Raji (cell line): ENCODE measurements around the gene RIPOR2.

Experiments
- POLR2A ChIP-seq: IDR thresholded peaks from 2 replicates; pipeline ENCODE4 v1.6.1; 2011; ENCODE audit warnings: low read depth, low read length, control low read depth; ENCODE audit not compliant: insufficient read depth

RIPOR2 gene, protein sequence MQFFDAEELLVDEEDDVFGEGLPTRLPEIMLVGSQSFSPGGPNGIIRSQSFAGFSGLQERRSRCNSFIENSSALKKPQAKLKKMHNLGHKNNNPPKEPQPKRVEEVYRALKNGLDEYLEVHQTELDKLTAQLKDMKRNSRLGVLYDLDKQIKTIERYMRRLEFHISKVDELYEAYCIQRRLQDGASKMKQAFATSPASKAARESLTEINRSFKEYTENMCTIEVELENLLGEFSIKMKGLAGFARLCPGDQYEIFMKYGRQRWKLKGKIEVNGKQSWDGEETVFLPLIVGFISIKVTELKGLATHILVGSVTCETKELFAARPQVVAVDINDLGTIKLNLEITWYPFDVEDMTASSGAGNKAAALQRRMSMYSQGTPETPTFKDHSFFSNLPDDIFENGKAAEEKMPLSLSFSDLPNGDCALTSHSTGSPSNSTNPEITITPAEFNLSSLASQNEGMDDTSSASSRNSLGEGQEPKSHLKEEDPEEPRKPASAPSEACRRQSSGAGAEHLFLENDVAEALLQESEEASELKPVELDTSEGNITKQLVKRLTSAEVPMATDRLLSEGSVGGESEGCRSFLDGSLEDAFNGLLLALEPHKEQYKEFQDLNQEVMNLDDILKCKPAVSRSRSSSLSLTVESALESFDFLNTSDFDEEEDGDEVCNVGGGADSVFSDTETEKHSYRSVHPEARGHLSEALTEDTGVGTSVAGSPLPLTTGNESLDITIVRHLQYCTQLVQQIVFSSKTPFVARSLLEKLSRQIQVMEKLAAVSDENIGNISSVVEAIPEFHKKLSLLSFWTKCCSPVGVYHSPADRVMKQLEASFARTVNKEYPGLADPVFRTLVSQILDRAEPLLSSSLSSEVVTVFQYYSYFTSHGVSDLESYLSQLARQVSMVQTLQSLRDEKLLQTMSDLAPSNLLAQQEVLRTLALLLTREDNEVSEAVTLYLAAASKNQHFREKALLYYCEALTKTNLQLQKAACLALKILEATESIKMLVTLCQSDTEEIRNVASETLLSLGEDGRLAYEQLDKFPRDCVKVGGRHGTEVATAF

DNA sequence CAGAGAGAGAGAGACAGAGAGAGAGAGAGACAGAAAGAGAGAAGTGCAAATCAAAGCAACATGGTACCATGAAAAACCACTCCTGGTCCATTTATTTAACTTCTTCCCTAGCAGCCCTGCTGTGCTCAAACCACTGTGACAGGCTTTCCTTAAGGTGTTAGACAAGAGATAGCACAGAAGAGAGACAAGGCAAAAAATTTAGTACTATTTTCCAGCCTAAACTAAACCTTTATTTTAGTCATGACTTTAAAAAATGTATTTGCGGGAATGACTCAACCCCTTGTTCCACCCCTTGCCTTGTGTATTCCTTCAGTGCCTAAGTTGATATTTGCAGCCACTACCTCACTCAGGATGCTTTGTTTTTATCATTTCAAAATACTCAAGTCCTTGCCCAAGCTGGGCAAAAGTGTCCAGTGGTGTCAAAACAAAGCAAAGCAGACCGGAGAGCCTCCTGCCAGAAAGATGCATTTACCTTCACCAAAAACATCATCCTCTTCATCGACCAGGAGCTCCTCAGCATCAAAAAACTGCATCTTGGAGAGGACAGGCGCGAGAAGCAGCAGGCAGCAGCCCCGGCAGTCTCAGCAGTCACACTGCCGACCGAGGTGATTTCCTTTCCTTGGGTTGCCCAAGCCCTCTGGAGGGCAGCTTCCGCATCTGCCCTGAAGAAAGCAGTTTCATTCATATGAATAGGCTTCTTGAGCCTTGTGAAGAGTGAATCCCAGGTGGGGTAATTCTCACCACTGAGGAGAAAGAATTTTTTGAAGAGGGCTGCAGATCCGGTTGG, at the start of gene RIPOR2:
Gene RIPOR2 (minus strand): TSS at position 595 of the 787 bp plus-strand sequence. CDS start 62 bp downstream, at position 533.
- TF ChIP-seq POLR2A, result peak; percentile 79

- TF ChIP-seq POLR2A, result no peak
These were observed 49.6 kb upstream of the RIPOR2 start for GRCh38 chr6:24985323-24985722.

DNA sequence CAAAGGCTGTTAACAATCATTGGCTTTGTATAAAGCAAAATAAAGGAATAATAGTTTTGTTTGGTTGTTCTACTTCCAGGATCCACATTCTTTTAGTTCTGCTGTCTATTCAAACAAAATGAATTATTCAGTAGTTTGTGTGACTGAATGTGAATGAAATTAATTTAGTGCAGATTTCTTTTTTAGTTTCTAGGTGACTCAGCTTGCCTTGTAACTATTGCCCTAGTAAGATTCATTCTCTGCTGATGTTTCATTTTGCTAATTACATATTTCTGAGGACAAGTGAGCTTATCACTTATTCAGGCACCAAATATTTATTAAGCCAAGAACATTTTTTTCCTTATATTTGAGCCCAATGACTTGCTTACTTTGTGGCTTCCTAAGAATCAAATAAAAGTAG, 46.5 kb upstream of the RIPOR2 start:
- TF ChIP-seq POLR2A, result no peak

- no peak for TF ChIP-seq POLR2A
These were observed 45.6 kb upstream of the RIPOR2 start for GRCh38 chr6:24981386-24981760.

DNA sequence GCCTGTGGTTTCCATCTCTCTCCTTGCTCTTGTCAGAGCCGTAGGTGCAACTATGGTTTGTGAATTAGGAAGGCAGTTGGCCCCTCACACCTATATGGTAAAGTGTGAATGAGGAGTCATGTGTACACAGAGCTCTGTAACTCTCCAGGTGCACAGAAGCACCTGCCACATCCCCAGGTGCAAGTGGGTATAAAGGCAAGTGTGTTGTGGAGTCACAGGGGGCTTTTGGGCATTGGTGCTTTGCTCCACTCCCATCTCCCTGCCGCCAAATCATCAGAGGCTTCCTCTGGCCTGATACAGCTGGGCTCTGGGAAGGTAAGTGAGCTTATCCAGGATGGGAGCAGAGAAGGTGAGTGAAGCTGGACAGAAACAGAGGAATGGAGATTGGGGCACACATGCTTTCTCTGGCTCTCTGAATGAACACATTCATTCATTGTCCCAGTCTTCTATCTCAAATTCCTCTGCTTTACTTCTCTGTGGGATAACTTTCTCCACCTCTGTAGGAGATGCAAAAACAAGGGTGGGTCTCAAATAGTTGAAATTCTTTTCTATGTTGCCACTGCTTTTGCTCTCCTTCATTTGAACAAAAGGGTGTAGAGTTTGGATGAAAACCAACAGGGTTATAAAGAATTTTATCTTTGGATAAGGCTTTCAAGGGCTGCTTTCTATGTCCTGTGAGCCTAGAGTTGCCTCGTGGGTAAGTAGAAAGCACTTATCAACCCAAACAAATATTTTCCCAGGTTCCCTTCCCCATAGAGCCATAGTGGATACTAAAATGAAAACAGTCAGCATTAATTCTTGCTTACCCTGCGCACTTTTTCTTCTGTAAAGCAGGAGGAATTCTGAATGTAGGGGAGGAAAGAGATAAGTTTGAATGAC, 45.0 kb upstream of the RIPOR2 start:
- TF ChIP-seq POLR2A, result no peak

GRCh38 chr6:24979176-24979575, 43.4 kb upstream of the RIPOR2 start:
- no peak for TF ChIP-seq POLR2A

DNA sequence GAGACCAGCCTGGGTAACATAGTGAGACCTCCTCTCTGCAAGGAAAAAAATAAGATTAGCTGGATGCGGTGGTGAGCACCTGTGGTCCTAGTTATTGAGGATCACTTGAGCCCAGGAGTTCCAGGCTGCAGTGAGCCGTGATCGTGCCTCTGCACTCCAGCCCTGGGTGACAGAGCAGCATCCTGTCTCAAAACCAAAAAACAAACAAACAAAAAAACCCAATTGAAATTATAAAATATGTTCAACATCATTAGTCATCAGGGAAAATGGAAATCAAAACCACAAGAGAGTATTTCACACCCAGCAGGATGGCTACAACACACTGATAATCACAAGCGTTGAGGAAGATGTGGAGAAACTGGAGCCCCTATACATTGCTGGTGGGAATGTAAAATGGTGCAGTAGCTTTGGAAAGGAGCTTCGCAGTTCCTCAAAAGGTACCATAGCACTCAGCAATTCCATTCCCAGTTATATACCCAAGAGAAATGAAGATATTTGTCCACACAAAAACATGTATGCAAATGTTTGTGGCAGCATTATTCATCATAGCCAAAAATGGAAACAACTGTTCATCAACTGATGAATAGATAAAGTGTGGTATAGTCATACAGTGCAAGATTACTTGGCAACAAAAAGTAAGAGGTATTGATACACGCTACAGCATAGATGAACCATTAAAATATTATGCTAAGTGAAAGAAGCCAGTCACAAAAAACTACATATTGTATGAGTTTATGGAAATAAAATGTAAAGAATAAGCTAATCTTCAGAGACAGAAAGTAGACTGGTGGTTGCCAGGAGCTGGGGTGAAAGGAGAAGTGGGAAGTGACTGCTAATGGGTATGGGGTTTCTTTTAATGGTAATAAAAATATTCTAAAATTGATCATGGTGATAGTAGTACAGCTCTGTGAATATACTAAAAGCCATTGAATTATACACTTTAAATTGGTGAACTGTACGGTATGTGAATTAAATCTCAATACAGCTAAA, 38.7 kb upstream of the RIPOR2 start:
- no peak for TF ChIP-seq POLR2A

GRCh38 chr6:24972311-24972958, 36.7 kb upstream of the RIPOR2 start:
- TF ChIP-seq POLR2A, result no peak

DNA sequence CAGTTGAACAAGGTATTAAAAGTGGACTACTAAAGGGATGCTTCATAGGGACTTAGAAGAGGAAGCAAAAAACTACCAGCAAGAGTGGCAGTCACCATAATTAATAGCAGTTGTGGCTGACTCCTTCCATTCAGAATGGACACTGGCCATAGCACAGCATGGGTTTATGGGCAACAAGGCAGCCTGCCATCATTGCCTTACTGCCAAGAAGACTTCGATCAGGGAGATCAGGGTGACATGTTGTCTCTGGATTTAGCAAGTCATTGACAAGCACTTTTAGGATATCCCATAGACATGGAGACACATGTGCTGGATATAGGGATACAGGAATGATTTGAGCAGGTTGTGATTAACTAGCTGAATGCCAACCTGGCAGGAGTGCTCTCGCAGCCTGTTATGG, 35.3 kb upstream of the RIPOR2 start:
- TF ChIP-seq POLR2A, result no peak

DNA sequence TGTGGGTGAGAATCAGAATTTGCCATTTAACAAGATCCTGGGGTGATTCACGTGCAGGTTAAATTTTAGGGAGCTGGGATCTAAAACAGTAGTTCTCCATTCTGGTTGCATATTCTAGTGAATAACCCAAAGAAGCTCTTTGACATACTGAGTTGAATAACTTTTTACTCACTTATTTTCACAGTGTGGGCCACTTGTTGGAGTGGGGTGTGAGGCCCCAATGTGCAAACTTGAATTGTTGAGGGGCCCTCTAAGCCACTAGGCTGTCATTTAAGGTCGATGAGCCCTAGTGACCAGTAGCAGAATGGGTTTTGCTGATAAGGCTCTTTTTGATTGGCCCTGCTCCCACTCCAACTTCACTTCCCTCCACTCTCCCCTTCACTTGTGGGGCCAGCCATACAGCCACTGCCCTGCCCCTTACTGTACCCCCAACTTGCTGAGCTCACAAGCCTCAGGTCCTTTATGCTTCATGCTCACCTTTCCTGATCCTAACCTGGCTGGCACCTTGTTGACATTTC, 33.6 kb upstream of the RIPOR2 start:
- no peak for TF ChIP-seq POLR2A

- TF ChIP-seq POLR2A, result no peak
These were observed 33.0 kb upstream of the RIPOR2 start for GRCh38 chr6:24968783-24969182.

- TF ChIP-seq POLR2A, result no peak
These were observed 31.5 kb upstream of the RIPOR2 start for GRCh38 chr6:24967211-24967610.

DNA sequence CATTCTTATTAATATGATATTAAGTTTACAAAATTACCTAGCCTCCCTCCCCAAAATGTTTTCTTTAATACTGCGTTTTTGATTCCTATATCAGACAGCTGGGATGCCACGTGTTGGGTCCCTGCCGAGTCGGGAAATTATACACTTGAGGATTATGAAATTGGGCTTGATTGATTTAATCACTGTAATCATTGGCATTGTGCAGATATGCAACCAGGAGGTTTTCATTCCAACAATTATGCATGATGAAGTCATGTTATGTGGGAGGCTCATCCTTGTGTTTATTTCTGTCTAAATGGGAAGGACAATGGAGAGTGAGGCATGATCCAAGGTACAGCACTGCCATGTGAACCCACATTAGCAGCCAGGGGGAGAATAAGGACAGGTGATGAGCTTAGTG, 30.6 kb upstream of the RIPOR2 start:
- no peak for TF ChIP-seq POLR2A
